Mesenchymal stem cell (in vitro differentiated cells and primary cell): ENCODE measurements around the gene DACT1.

ENCODE experiments used
- DNase-seq: peaks from one replicate; pipeline ENCODE4 v3.0.0-alpha.2; 2013
- H2AFZ ChIP-seq: one replicate; pipeline ENCODE4 v1.6.1; 2013; ENCODE audit warnings: low read depth, mild to moderate bottlenecking, control low read depth, inconsistent platforms, low read length, moderate library complexity
- H2AK5ac ChIP-seq: 2 replicates; pipeline ENCODE4 v1.6.1; 2013; ENCODE audit warnings: low read length, moderate library complexity, mild to moderate bottlenecking, inconsistent platforms; ENCODE audit not compliant: severe bottlenecking
- H2BK120ac ChIP-seq: one replicate; pipeline ENCODE4 v1.6.1; 2013; ENCODE audit warnings: low read depth, mild to moderate bottlenecking, inconsistent platforms, low read length, moderate library complexity
- H2BK12ac ChIP-seq, 2 experiments: one replicate each; pipeline ENCODE4 v1.6.1; 2013; ENCODE audit warnings: inconsistent platforms in 2 of 2, low read length in 2 of 2, mild to moderate bottlenecking in 2 of 2, moderate library complexity in 2 of 2, control low read depth in 1 of 2
- H2BK15ac ChIP-seq: one replicate; pipeline ENCODE4 v1.6.1; 2013; ENCODE audit warnings: mild to moderate bottlenecking, low read depth, inconsistent platforms; ENCODE audit not compliant: poor library complexity, severe bottlenecking
- H2BK5ac ChIP-seq: 2 replicates; pipeline ENCODE4 v1.6.1; 2013; ENCODE audit warnings: low read depth, mild to moderate bottlenecking, low read length, control low read depth, inconsistent platforms; ENCODE audit not compliant: poor library complexity, severe bottlenecking
- H3K14ac ChIP-seq, 2 experiments: one replicate each; pipeline ENCODE4 v1.6.1; 2013; ENCODE audit warnings: inconsistent platforms in 2 of 2, low read length in 2 of 2, control low read depth in 1 of 2, mild to moderate bottlenecking in 1 of 2, moderate library complexity in 1 of 2
- H3K18ac ChIP-seq, 2 experiments: one replicate each; pipeline ENCODE4 v1.6.1; 2013; ENCODE audit warnings: inconsistent platforms in 2 of 2, low read length in 2 of 2, control low read depth in 1 of 2, low read depth in 1 of 2, mild to moderate bottlenecking in 1 of 2
- H3K23ac ChIP-seq, 2 experiments: one replicate each; pipeline ENCODE4 v1.6.1; 2013; ENCODE audit warnings: inconsistent platforms in 2 of 2, low read length in 2 of 2, mild to moderate bottlenecking in 2 of 2, moderate library complexity in 2 of 2, control low read depth in 1 of 2
- H3K27ac ChIP-seq: 2 replicates; pipeline ENCODE4 v1.5.1; 2013; ENCODE audit warnings: mild to moderate bottlenecking, moderate library complexity, low read length, control low read depth, inconsistent platforms; ENCODE audit not compliant: poor library complexity, severe bottlenecking
- H3K27me3 ChIP-seq, 2 experiments: 2 replicates each; pipeline versions ENCODE4 v1.6.1 to v1.7.0; 2013; ENCODE audit warnings: low read length in 2 of 2, mild to moderate bottlenecking in 2 of 2, moderate library complexity in 2 of 2, control low read depth in 1 of 2, inconsistent platforms in 1 of 2; ENCODE audit not compliant: control insufficient read depth in 1 of 2, insufficient read depth in 1 of 2
- H3K36me3 ChIP-seq, 2 experiments: 2 replicates each; pipeline versions ENCODE4 v1.6.1 to v1.7.0; 2013; ENCODE audit warnings: low read length in 2 of 2, control low read depth in 1 of 2, inconsistent platforms in 1 of 2, low read depth in 1 of 2, mild to moderate bottlenecking in 1 of 2; ENCODE audit not compliant: insufficient read depth in 2 of 2, control insufficient read depth in 1 of 2
- H3K4ac ChIP-seq, 2 experiments: one replicate each; pipeline ENCODE4 v1.6.1; 2013; ENCODE audit warnings: inconsistent platforms in 2 of 2, low read length in 2 of 2, mild to moderate bottlenecking in 2 of 2, moderate library complexity in 2 of 2, control low read depth in 1 of 2, low read depth in 1 of 2
- H3K4me1 ChIP-seq: 2 replicates; pipeline ENCODE4 v1.6.1; 2013; ENCODE audit warnings: low read depth, low read length, control low read depth; ENCODE audit not compliant: control insufficient read depth, insufficient read depth
- H3K4me2 ChIP-seq: 2 replicates; pipeline ENCODE4 v1.6.1; 2013; ENCODE audit warnings: low read length, mild to moderate bottlenecking, inconsistent platforms; ENCODE audit not compliant: poor library complexity, severe bottlenecking
- H3K4me3 ChIP-seq, 2 experiments: 2 replicates each; pipeline versions ENCODE4 v1.5.1 to v1.7.0; 2013; ENCODE audit warnings: low read length in 2 of 2, mild to moderate bottlenecking in 2 of 2, control low read depth in 1 of 2, low read depth in 1 of 2; ENCODE audit not compliant: insufficient read depth in 1 of 2
- H3K79me1 ChIP-seq: replicated peaks from 2 replicates; pipeline ENCODE4 v1.6.1; 2013; ENCODE audit warnings: mild to moderate bottlenecking, control low read depth, low read length, inconsistent platforms; ENCODE audit not compliant: poor library complexity, severe bottlenecking
- H3K9ac ChIP-seq: 2 replicates; pipeline ENCODE4 v1.7.0; 2013; ENCODE audit warnings: mild to moderate bottlenecking, low read length, moderate library complexity
- H3K9me3 ChIP-seq: 2 replicates; pipeline ENCODE4 v1.7.0; 2013; ENCODE audit warnings: mild to moderate bottlenecking, low read length; ENCODE audit not compliant: control insufficient read depth
- H4K8ac ChIP-seq: one replicate; pipeline ENCODE4 v1.6.1; 2013; ENCODE audit warnings: inconsistent platforms, mild to moderate bottlenecking, low read length, moderate library complexity
- H4K91ac ChIP-seq: one replicate; pipeline ENCODE4 v1.6.1; 2013; ENCODE audit warnings: mild to moderate bottlenecking, low read length, inconsistent platforms
- WGBS: methylation state at CpG from one replicate; pipeline ENCODE4 v1.1.7; 2013; ENCODE audit warnings: mixed read lengths; 5-methylcytosine and 5-hydroxymethylcytosine counted together

DACT1 gene

GRCh38 chr14:58677001-58677400 lies 39.2 kb downstream of the DACT1 start:
- Histone ChIP-seq H3K4me3 (no peak overlapping the region), H2BK12ac (no peak overlapping the region), H4K91ac (no peak overlapping the region), H3K36me3 (no peaks in the 10 kb centered on the region), H2AFZ (no peak overlapping the region), H3K18ac (no peak overlapping the region), H3K14ac (no peak overlapping the region), H3K4ac (no peak overlapping the region), H3K9me3 (no peaks in the 10 kb centered on the region), H2BK120ac (no peak overlapping the region), H3K4me2 (no peak overlapping the region), H4K8ac (no peak overlapping the region), H2AK5ac (no peak overlapping the region), H3K79me1 (no peaks in the 10 kb centered on the region), H3K27me3 (peaks cover 0 to 3% of the 10 kb centered on the region in 2 experiments), H3K23ac (no peak overlapping the region), H3K27ac (no peak overlapping the region), H3K9ac (no peak overlapping the region), H2BK15ac (no peak overlapping the region), H3K4me1 (no peaks in the 10 kb centered on the region), H2BK5ac (no peak overlapping the region)
- no peak for DNase-seq
- WGBS: 20% methylated on average over 4 of the region's 5 CpGs

- H2AK5ac ChIP-seq: no peak overlapping the region
- WGBS: 94% methylated on average over 3 of the region's 4 CpGs
- no peak overlapping the region for H2BK12ac ChIP-seq
- H3K36me3 ChIP-seq: no peaks in the 10 kb centered on the region
- no peaks in the 10 kb centered on the region for H3K79me1 ChIP-seq
- H3K14ac ChIP-seq: no peak overlapping the region
- no peak overlapping the region for H3K18ac ChIP-seq
- H4K8ac ChIP-seq: no peak overlapping the region
- H2BK120ac ChIP-seq: no peak overlapping the region
- H2BK5ac ChIP-seq: no peak overlapping the region
- H3K23ac ChIP-seq: no peak overlapping the region
- H3K4ac ChIP-seq: no peak overlapping the region
- no peak overlapping the region for H2BK15ac ChIP-seq
- no peak overlapping the region for H3K27ac ChIP-seq
- H3K4me1 ChIP-seq: no peaks in the 10 kb centered on the region
- H3K9me3 ChIP-seq: no peaks in the 10 kb centered on the region
- H3K4me2 ChIP-seq: no peak overlapping the region
- no peak for DNase-seq
- H3K9ac ChIP-seq: no peak overlapping the region
- H3K27me3 ChIP-seq: peaks cover 0 to 7% of the 10 kb centered on the region in 2 experiments
- no peak overlapping the region for H4K91ac ChIP-seq
- H2AFZ ChIP-seq: no peak overlapping the region
- H3K4me3 ChIP-seq: no peak overlapping the region
These were observed 39.8 kb downstream of the DACT1 start for GRCh38 chr14:58677517-58677916.

- H3K23ac ChIP-seq: no peak overlapping the region
- no peak overlapping the region for H2BK12ac ChIP-seq
- H2BK120ac ChIP-seq: no peak overlapping the region
- no peaks in the 10 kb centered on the region for H3K79me1 ChIP-seq
- H3K27ac ChIP-seq: no peak overlapping the region
- H3K9ac ChIP-seq: no peak overlapping the region
- H3K9me3 ChIP-seq: no peaks in the 10 kb centered on the region
- H4K91ac ChIP-seq: no peak overlapping the region
- no peak overlapping the region for H3K4ac ChIP-seq
- H4K8ac ChIP-seq: no peak overlapping the region
- H2BK5ac ChIP-seq: no peak overlapping the region
- no peak overlapping the region for H2BK15ac ChIP-seq
- no peaks in the 10 kb centered on the region for H3K36me3 ChIP-seq
- no peaks in the 10 kb centered on the region for H3K4me1 ChIP-seq
- no peak overlapping the region for H3K4me3 ChIP-seq
- no peak overlapping the region for H2AFZ ChIP-seq
- WGBS: no CpG with 5 or more reads among the region's 1 CpG
- no peak overlapping the region for H3K4me2 ChIP-seq
- no peak overlapping the region for H3K14ac ChIP-seq
- no peak overlapping the region for H3K18ac ChIP-seq
- no peak overlapping the region for H2AK5ac ChIP-seq
- no peak for DNase-seq
- H3K27me3 ChIP-seq: peaks cover 0 to 7% of the 10 kb centered on the region in 2 experiments
These were observed 40.2 kb downstream of the DACT1 start for GRCh38 chr14:58677996-58678395.

- no peak overlapping the region for H3K9ac ChIP-seq
- no peak overlapping the region for H3K23ac ChIP-seq
- no peak for DNase-seq
- H3K14ac ChIP-seq: no peak overlapping the region
- H2BK5ac ChIP-seq: no peak overlapping the region
- H3K4ac ChIP-seq: no peak overlapping the region
- no peaks in the 10 kb centered on the region for H3K36me3 ChIP-seq
- no peak overlapping the region for H4K91ac ChIP-seq
- no peak overlapping the region for H2BK15ac ChIP-seq
- no peak overlapping the region for H3K27ac ChIP-seq
- H4K8ac ChIP-seq: no peak overlapping the region
- WGBS: 92% methylated on average over 3 of the region's 4 CpGs
- no peak overlapping the region for H2BK120ac ChIP-seq
- H3K9me3 ChIP-seq: no peaks in the 10 kb centered on the region
- H3K18ac ChIP-seq: no peak overlapping the region
- no peak overlapping the region for H2AFZ ChIP-seq
- no peak overlapping the region for H3K4me2 ChIP-seq
- H3K79me1 ChIP-seq: no peaks in the 10 kb centered on the region
- H3K4me1 ChIP-seq: no peaks in the 10 kb centered on the region
- H3K27me3 ChIP-seq: peaks cover 0 to 7% of the 10 kb centered on the region in 2 experiments
- no peak overlapping the region for H2AK5ac ChIP-seq
- no peak overlapping the region for H3K4me3 ChIP-seq
- H2BK12ac ChIP-seq: no peak overlapping the region
These were observed 42.9 kb downstream of the DACT1 start for GRCh38 chr14:58680698-58681097.
